ENCODE data around the gene VIM.

GRCh38 chr10:17181751-17182150, 46.3 kb upstream of the VIM start:
- TF ChIP-seq CTCF (IDR thresholded peaks at IDR 0.05) (no peak), POLR2A (IDR thresholded peaks at IDR 0.05) (no peak)

Data from right lobe of liver (tissue), 4 donors.